Measurements from ENCODE around the gene RINL.

RINL gene

GRCh38 chr19:38913958-38914357 is 35.9 kb upstream of the RINL start:
- H3K27me3 ChIP-seq (replicated peaks; ENCODE audit: control insufficient read depth, insufficient read depth, low read length), result no peaks in the 10 kb centered on the region
- DNase-seq (ENCODE audit: extremely low read depth, insufficient read length), result no peak
- H3K36me3 ChIP-seq (ENCODE audit: control insufficient read depth, insufficient read depth, low read length), result peaks cover 4% of the 10 kb centered on the region
- no peak overlapping the region for H3K4me3 ChIP-seq (replicated peaks; ENCODE audit: low read depth, low read length)
- TF ChIP-seq CTCF (IDR thresholded peaks at IDR 0.05; ENCODE audit: insufficient read depth, low read length, poor library complexity, severe bottlenecking), result no peak

- no peaks in the 10 kb centered on the region for H3K27me3 ChIP-seq (replicated peaks; ENCODE audit: control insufficient read depth, insufficient read depth, low read length)
- no peak overlapping the region for H3K4me3 ChIP-seq (replicated peaks; ENCODE audit: low read depth, low read length)
- H3K36me3 ChIP-seq (ENCODE audit: control insufficient read depth, insufficient read depth, low read length), result peaks cover 4% of the 10 kb centered on the region
- DNase-seq (ENCODE audit: extremely low read depth, insufficient read length), result no peak
- TF ChIP-seq CTCF (IDR thresholded peaks at IDR 0.05; ENCODE audit: insufficient read depth, low read length, poor library complexity, severe bottlenecking), result no peak
Measured at GRCh38 chr19:38912600-38913514, 34.8 kb upstream of the RINL start.

GRCh38 chr19:38911388-38912001 is 33.4 kb upstream of the RINL start:
- no peak overlapping the region for H3K4me3 ChIP-seq (replicated peaks; ENCODE audit: low read depth, low read length)
- no peaks in the 10 kb centered on the region for H3K27me3 ChIP-seq (replicated peaks; ENCODE audit: control insufficient read depth, insufficient read depth, low read length)
- H3K36me3 ChIP-seq (ENCODE audit: control insufficient read depth, insufficient read depth, low read length), result peaks cover 11% of the 10 kb centered on the region
- no peak for DNase-seq (ENCODE audit: extremely low read depth, insufficient read length)
- no peak for TF ChIP-seq CTCF (IDR thresholded peaks at IDR 0.05; ENCODE audit: insufficient read depth, low read length, poor library complexity, severe bottlenecking)

- peaks cover 10% of the 10 kb centered on the region for H3K36me3 ChIP-seq (ENCODE audit: control insufficient read depth, insufficient read depth, low read length)
- no peak overlapping the region for H3K4me3 ChIP-seq (replicated peaks; ENCODE audit: low read depth, low read length)
- no peaks in the 10 kb centered on the region for H3K27me3 ChIP-seq (replicated peaks; ENCODE audit: control insufficient read depth, insufficient read depth, low read length)
- no peak for DNase-seq (ENCODE audit: extremely low read depth, insufficient read length)
- TF ChIP-seq CTCF (IDR thresholded peaks at IDR 0.05; ENCODE audit: insufficient read depth, low read length, poor library complexity, severe bottlenecking), result no peak
Measured at GRCh38 chr19:38910488-38910887, 32.4 kb upstream of the RINL start.

GRCh38 chr19:38908911-38909310 is 30.8 kb upstream of the RINL start:
- TF ChIP-seq CTCF (IDR thresholded peaks at IDR 0.05; ENCODE audit: insufficient read depth, low read length, poor library complexity, severe bottlenecking), result no peak
- Histone ChIP-seq H3K4me3 (replicated peaks; ENCODE audit: low read depth, low read length) (no peak overlapping the region), H3K27me3 (replicated peaks; ENCODE audit: control insufficient read depth, insufficient read depth, low read length) (no peaks in the 10 kb centered on the region), H3K36me3 (ENCODE audit: control insufficient read depth, insufficient read depth, low read length) (peaks cover 9% of the 10 kb centered on the region)
- DNase-seq (ENCODE audit: extremely low read depth, insufficient read length), result no peak
